22Rv1 (cell line): Measurements from ENCODE around the gene FN3K.
"Not testable (repeated sequence)": the region's sequence is repeated elsewhere in the genome, so short reads cannot be mapped to it uniquely, and the experiment has no call there.

Source experiments
- H3K27ac ChIP-seq: fragments of 450-650 bp; 2 replicates; pipeline ENCODE4 v1.5.1; 2017
- CTCF ChIP-seq: fragments of 450-650 bp; IDR thresholded peaks from 2 replicates; pipeline ENCODE4 v1.5.1; 2017; ENCODE audit warnings: mild to moderate bottlenecking
- ZFX ChIP-seq: fragments of 450-650 bp; IDR thresholded peaks from 2 replicates; pipeline ENCODE4 v1.6.1; 2017; ENCODE audit warnings: antibody characterized with exemption, borderline replicate concordance

The FN3K gene

DNA sequence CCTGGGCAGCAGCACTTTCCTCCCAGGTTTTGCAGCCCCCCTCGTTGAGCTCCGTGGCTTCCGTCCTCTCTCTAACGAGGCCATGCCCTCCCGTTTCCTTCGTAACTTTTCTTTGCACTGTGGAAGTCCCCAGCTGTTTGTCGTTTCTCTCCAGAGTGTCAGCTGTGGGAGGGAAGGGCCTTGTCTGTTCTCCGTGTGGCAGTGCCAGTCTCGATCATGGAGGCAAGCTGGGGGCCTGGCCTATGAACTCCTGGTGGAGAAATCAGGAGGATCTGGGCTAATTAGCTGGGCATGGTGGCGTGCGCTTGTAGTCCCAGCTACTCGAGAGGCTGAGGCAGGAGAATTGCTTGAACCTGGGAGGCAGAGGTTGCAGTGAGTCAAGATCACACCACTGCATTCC, 44.8 kb downstream of the FN3K start:
- TF ChIP-seq ZFX (no peak), CTCF (no peak)
- no peak overlapping the region for H3K27ac ChIP-seq

GRCh38 chr17:82780971-82781893, 45.8 kb downstream of the FN3K start:
- TF ChIP-seq CTCF (no peak), ZFX (no peak)
- H3K27ac ChIP-seq, result no peak overlapping the region

GRCh38 chr17:82781894-82782274, 46.5 kb downstream of the FN3K start:
- H3K27ac ChIP-seq, result no peak overlapping the region
- TF ChIP-seq ZFX (no peak), CTCF (peak; percentile 97)

- H3K27ac ChIP-seq, result no peak overlapping the region
- TF ChIP-seq CTCF, result no peak
- TF ChIP-seq ZFX, result no peak
Observed at GRCh38 chr17:82782657-82783207, 47.3 kb downstream of the FN3K start.

- TF ChIP-seq ZFX (no peak), CTCF (no peak)
- no peak overlapping the region for H3K27ac ChIP-seq
Observed at GRCh38 chr17:82783498-82783897, 48.1 kb downstream of the FN3K start.

DNA sequence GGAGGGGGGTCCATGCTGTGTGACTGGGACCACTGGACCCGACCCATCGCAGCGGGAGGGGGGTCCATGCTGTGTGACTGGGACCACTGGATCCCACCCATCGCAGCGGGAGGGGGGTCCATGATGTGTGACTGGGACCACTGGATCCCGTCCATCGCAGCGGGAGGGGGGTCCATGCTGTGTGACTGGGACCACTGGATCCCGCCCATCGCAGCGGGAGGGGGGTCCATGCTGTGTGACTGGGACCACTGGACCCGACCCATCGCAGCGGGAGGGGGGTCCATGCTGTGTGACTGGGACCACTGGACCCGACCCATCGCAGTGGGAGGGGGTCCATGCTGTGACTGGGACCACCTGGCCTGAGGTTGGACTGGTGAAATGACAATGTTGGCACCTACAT, 50.2 kb downstream of the FN3K start:
- not testable (repeated sequence) for H3K27ac ChIP-seq

DNA sequence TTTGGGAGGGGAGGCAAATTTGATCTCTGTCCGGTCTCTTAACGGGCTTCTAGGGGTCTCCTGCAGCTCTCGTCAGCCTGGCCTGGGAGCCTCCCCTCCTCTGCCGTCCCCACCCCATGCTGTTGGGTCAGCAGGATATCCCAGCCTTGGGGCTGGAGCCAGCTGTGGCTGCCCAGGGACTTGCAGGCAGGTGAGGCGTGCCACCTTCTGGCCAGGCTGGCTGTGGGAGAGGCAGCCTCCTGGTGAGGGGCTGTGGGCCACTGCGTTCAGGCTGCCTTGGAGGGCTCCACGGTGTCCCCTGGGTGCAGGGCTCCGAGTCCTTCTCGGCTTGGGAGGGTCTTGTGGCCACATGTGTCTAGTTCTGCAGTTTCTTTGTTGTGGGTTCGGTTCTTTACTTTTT, 51.0 kb downstream of the FN3K start:
- no peak for TF ChIP-seq ZFX
- no peak for TF ChIP-seq CTCF
- no peak overlapping the region for H3K27ac ChIP-seq
